Measurements from ENCODE around the gene GAST.
"Not testable (repeated sequence)": the region's sequence is repeated elsewhere in the genome, so short reads cannot be mapped to it uniquely, and the experiment has no call there.

GAST gene

DNA sequence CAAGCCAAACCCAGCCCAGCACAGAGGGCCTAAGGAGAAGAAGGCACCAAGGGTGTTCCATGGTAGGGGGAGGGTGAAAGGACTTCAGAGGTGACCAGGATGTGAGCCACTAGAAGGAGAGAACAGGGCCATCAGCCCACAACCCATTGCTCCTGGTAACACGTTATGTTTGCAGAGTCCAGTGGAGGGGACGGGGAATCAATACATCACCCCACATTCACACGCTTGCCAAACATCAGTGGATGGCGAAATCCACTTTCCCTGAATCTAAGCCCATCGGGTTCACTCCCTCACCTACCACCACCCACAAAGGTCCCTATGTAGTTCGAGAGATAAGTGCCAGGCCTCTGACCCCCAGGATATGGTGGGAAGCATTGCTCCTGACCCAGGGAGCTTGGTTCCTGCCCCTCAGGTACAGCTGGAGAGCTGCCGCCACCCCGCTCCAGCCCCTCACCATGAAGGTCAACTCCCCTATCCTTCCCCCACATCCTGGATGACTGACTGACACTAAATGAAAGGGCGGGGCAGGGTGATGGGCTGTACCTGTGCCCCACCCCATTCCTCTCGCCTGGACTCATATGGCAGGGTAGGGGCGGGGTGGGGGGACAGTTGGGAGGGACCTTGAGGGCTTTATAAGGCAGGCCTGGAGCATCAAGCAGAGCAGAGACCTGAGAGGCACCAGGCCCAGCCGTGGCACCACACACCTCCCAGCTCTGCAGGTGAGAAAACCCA is at the start of gene GAST:
TSS of gene GAST (plus strand) at position 663 of the 732 bp plus-strand sequence. CDS start 3,106 bp downstream, outside the sequence.
- DNase-seq = no peak

DNA sequence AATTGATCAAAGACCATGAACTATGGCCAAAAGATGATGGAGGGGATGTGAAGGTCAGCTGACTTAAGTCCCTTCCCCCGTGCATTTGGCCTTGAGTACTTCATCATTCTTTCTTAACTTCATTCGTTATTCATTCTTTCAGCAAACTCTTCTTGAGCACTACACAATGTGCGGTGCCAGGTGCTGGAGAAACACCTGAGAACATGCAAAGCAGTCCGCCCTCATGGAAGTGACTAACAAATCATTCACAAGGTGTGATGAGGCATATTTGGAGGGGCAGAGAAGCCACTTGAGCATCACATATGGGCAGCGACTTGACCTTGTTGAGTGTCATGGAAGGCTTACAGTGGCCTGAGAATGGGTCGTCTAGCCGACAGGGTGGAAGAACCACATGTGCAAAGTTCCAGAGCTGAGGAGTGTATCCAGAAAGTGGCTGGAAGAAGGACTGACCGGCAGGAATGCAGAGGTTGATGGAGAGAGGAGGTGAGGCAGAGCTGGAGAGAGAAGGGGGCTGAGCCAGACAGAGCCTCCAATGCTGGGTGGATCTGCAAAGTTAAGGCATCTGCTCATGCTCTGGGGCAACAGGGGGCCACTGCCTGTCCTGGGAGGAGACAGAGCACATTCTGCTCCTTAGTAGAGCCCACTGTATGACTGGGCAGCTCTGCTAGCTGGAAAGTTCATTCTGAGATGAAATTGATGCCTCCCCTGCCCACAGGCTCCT is 48.5 kb upstream of the GAST start:
- DNase-seq = no peak

GRCh38 chr17:41664172-41664457 is 48.0 kb upstream of the GAST start:
- no peak for DNase-seq

DNA sequence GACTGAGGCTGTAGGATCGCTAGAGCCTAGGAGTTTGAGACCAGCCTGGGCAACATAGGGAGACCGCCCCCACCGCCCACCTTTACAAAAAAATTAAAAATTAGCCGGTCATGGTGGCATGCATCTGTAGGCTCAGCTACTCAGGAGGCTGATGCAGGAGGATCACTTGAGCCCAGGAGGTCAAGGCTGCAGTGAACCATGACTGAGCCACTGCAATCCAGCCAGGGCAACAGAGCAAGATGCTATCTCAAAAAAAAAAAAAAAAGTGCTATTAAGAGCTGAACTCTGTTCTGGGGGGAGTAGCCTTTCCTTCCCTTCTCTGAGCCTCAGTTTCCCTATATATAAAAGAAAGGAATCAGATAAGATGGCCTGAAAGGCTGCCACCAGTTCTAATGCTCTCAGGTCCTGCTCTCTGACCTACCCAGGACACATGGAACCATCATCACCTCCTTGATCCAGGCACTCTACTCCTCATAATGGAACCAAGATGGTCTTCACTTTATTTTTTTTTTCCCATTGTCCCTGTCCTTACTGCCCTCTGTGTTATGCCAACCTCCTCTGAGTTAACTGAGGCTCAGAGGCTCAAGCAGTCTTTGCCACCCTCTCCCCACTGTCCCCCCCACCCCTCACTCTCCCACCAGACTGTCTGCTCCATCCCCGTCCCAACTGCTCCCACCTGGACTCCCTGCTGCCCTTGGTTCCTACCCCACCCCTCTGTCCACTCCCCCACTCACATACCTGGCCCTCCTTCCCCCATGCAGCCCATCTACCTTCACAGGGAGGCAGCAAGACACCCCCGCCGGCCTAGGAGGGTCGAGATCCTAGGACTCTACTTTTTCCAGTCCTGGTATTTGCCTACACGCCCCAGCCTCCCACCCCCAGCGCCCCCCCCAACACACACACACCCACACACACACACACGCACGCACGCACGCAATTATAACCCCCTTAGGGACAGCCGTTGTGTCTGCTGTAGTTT is 47.3 kb upstream of the GAST start:
- DNase-seq = no peak

- DNase-seq = peak; percentile 63 to 90
These were observed 46.4 kb upstream of the GAST start for GRCh38 chr17:41665566-41666236.

GRCh38 chr17:41666237-41666641 is 45.9 kb upstream of the GAST start:
- DNase-seq = peak; percentile 64 to 89

GRCh38 chr17:41666708-41667279 is 45.3 kb upstream of the GAST start:
- peak; percentile 51 to 87 for DNase-seq

DNA sequence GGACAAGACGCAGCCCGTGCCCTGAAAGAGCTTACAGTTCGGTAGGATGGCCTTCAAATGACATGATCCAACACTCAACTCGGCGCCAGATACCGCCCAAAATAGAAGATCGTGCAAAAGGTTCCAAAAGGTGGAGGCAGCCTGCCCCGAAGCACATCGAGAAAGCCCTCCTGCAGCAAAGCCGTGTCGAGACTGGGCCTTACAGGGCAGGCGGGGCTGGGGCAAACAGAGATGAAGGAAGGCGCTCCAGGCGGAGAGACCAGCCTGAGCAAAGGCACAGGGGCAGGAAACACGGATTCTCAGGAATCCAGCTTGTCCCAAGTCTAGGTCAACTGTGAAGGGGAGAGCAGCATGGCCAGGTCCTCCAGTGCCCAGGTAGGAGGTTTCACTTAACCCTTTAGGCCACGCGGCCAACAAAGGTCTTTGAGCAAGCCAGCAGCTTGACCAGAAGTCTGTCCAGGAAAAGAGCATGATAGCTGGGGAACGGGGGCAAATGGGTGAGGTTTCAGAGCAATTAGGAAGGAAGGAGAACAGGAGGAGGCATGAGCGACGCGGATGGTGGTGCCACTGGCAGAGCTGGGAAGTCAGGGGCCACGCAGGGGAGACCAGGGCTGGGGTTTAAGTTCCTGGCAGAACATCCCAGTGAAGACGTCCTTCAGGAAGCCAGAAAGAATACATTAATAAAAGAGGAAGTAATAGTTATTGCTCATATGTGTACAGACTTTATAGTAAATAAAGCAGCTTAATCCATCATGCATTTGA is 44.7 kb upstream of the GAST start:
- no peak for DNase-seq

DNA sequence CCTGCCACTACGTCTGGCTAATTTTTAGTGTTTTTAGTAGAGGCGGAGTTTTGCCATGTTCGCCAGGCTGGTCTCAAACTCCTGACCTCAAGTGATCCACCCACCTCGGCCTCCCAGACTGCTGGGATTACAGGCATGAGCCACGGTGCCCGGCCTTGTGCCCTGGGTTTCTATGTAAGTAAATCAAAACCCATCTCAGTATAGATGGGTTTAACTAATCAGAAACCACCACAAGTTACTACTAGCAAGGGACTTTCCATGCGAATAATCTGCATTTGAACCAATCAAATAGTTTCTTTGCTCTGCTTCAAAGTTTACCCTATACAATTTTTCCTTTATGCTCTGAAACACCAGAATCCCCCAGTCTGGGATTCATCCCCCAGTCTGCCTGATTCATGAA is 40.0 kb upstream of the GAST start:
- DNase-seq = no peak

- DNase-seq = not testable (repeated sequence)
These were observed 36.7 kb upstream of the GAST start for GRCh38 chr17:41675157-41676057.

DNA sequence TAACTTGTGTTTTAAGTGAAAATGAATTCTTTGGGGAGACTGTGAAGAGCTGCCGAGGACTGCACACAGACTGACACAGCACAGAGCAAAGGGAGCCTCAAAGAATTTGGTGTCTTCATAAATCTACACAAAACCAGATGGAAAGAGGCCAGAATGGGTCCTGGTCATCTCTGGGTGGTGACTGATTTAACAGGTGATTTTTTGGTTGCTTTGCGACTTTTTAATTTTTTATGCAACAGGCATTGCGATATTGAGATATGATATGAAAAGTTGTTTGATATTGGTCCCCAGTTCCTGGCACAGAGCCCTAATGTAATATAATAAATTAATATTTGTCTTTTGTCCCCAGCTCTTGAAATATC is 36.1 kb upstream of the GAST start:
- no peak for DNase-seq

GRCh38 chr17:41678411-41678906 is 33.7 kb upstream of the GAST start:
- peak; percentile 34 to 52 for DNase-seq

DNA sequence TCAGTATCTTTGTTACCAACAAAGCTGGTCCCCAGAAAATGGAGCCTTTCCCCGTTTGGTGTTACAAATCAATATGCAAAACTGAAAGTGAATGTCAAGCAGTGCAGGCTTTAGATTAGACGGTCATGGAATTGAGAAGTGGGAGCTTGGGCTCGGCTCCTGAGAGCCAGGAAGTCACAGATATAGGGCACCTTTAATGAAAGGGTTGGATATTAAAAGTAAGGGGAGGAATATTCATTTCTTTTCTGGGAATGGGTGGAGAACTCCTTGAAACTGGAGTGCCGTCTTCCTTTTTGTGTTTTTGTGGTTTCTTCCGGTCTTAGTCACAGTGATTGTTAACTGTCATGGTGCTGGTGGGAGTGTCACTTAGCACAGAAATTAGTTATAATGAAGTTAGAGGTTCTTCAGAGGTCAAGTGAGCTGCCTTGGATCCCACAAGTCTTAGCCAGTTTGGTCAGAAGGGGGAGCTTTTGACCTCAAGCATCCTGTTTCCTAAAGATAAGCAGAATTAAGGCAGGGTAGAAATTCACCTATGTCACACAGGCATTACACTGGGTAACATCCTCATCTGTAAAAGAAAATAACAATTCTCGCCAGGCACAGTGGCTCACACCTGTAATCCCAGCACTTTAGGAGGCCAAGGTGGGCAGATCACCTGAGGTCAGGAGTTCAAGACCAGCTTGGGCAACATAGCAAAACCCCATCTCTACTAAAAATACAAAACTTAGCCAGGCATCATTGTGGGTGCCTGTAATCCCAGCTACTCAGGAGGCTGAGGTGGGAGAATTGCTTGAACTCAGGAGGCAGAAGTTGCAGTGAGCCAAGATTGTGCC is 33.0 kb upstream of the GAST start:
- DNase-seq = peak; percentile 81 to 85

DNA sequence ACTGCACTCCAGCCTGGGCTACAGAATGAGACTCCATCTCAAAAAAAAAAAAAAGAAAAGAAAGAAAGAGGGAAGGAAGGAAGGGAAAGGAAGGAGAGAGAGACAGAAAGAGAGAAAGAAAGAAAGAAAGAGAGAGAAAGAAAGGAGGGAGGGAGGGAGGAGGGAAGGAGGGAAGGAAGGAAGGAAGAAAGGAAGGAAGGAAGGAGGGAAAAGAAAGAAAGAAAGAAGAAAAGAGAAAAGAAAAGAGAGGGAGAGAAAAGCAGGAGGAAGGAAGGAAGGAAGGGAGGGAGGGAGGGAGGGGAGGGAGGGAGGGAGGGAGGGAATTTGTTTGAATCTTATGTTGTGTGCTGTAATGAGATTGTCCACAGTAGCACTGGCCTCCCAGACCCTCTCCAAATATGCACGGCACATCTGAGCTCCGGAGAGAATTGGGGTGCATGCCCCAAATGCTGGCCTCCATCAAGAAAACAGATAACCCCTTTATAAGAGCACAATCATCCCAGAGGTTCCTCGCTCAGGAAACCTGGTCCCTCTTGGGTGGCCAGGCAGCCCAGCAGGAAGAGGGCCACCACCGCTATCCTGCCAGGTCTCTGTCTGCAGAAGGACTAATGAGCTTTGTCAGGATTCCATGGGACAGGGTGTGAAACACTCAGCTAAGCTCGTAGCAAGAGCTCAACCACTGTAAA is 32.2 kb upstream of the GAST start:
- DNase-seq = no peak

GRCh38 chr17:41680426-41681040 is 31.6 kb upstream of the GAST start:
- no peak for DNase-seq

GRCh38 chr17:41681776-41682175 is 30.4 kb upstream of the GAST start:
- DNase-seq = no peak

- DNase-seq = peak; percentile 54 to 61
These were observed 29.5 kb upstream of the GAST start for GRCh38 chr17:41682631-41683030.

- no peak for DNase-seq
These were observed 28.6 kb upstream of the GAST start for GRCh38 chr17:41683441-41684007.

Data from inflammatory macrophage treated with lipopolysaccharide for 1 hour (primary cell).